HG02870 (cell line): ENCODE measurements around the gene TMEM106C.

Experiments
- ATAC-seq: cut with Tn5 transposase; IDR thresholded peaks from one replicate; pipeline ENCODE4 v1.9.1; 2021; ENCODE audit warnings: mild to moderate bottlenecking, moderate library complexity; ENCODE audit not compliant: unreplicated experiment

TMEM106C gene

DNA sequence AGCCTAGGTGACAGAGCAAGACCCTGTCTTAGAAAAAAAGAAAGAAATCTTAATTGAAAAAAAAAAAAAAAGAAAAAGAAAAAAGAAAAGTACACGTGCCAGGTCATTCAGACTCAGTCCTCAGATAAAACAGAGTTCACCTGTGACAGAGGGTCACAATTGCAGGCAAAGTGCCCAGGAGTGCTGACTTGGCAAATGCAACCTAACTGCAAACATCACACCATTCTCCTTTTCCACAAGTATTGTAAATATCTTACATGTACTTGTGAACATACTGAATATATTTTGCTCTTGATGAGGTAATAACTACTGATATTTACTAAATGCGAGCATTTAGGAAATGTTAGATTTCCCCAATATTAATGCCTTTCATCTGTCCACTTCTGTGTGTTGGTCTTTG lies 49.9 kb downstream of the TMEM106C start:
- ATAC-seq, result no peak

DNA sequence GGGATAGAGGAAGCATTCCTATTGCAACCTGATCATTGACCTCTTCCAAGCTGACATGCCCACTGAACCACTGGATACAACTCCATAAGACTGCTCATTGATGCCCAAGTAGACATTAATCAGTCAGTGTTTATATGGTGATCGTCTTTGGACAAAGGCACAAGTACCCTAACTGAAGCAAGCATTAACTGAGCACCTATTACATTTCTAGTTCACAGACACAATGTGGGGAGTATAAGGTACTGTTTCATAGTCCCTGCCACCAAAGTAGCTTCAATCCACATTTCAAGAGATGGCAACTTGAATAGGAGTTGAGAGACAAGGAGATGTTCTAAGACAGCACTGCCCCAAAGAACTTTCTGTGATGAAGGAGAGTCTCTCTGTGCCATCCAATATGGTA lies 51.7 kb downstream of the TMEM106C start:
- ATAC-seq, result no peak

DNA sequence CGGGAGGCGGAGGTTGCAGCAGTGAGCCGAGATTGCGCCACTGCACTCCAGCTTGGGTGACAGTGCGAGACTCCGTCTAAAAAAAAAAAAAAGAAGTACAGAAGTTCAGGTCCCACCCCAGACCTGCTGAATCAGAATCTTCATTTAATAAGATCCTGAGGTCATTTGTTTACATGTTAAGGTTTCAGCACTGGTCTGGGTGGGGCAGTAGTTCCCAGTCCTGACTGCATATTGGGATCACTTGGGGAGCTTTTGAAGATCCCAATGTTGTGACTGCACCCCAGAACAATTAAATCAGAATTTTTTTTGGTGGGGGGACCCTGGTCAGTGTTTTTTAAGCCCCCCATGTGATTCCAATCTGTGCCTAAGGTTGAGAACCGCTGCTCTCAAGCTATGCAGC lies 52.6 kb downstream of the TMEM106C start:
- ATAC-seq, result no peak

DNA sequence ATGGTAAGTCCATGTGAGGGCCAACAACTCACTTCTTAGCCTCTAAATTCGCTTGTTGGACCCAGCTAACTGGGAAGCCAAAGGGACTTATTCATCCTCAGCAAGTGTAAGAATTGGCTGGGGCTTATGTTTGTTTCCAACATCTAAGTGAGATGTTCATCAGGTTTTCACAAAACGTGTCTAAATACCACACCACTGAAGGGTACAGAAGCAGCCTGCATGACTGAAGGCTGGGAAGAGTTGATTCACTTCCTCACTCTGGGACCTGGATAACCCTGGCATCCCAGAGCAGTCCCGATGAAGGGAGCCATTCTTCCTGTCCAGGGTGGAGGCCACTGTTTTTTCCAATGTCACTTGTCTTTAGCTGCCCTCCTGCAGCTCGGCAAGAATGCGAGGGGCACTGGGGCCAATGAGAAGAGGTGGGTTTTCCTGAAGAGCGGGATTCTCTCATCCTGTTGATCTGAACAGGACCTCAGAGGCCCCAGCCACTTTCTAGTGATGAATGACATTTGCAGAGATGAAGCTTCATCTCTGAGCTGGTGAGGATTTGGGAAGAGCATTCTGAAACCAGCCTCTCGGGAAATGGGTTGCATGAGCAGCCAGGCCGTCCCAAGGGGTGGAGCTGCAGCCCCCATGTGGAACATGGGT lies 53.1 kb downstream of the TMEM106C start:
- no peak for ATAC-seq

DNA sequence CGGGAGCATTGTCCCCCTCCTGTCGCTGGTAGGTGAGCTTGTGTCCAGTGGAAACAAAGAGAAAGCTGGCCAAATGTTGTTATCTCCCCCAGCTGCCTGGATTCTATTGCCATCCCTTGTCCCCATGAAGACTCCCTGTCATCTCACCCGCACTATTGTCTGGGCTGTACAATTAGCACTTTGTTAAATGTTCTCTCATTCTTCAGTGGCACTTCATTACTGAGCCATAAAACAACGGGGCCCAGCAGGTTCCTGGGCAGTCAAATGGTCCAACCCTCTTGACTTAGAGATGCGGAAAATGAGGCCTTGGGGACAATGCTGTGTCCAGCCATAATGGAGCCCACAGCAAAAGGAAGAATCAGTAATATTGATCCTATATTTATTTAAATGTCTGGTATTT lies 54.1 kb downstream of the TMEM106C start:
- ATAC-seq, result no peak

DNA sequence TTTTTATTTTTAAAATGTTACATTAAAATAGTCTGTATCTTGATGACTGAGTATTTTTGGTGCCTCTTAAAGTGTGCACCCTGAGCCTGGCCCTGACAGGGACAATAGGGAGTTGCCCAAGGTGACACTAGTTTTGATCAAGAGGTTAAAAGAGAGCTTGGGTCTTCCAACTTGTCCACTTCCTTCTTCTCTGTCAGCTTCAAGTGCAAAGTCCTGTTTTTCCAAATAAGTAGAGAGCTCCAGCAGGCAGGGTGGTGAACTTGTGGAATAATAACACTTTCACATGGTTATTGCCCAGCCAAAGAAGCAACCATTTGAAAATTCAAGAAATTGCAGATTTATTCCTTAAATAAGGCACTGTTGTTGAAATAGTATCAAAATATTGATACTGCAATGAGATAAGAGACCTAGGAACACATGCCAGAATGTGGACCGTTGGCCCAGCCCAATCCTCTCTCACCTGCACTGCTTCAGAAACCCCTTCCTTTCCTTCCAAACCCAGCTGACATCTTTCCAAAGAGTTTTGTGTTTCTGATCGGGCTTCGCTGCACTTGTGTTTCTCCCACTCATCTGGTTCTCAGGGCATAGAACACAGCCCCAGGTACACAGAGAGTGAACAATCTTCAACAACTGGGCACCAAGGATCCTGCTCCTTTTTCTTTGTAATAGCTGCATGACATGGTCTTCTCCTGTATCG lies 54.7 kb downstream of the TMEM106C start:
- ATAC-seq, result no peak
